Breast epithelium (tissue), 4 donors: ENCODE measurements around the gene ME3. TPM values are rescaled to one million over a fixed set of nuclear protein-coding genes. Genes with fewer than 3 reads are reported as not detected.

Source experiments
- DNase-seq, 2 donors: peaks; one replicate each; pipeline ENCODE4 v3.0.0-alpha.2; 2019; ENCODE audit warnings: low spot score in 2 of 2
- H3K27ac ChIP-seq, 2 donors: fragments of 200-600 bp; sonication (generic) in 1 of 2; one replicate each; pipeline ENCODE4 v1.5.1; 2016 to 2019; ENCODE audit warnings: mild to moderate bottlenecking in 1 of 2
- H3K27me3 ChIP-seq, 2 donors: fragments of 200-600 bp; sonication (generic) in 1 of 2; one replicate each; pipeline versions ENCODE4 v1.5.1 to v1.6.0; 2017 to 2019; ENCODE audit warnings: control low read depth in 1 of 2, mild to moderate bottlenecking in 1 of 2
- H3K36me3 ChIP-seq: fragments of 200-600 bp; one replicate; pipeline ENCODE4 v1.5.1; 2019
- H3K4me1 ChIP-seq, 2 donors: fragments of 200-600 bp; sonication (generic); one replicate each; pipeline ENCODE4 v1.5.1; 2016 to 2019; ENCODE audit warnings: control low read depth in 1 of 2
- H3K4me3 ChIP-seq, 3 donors: fragments of 200-600 bp; sonication (generic); 1 replicate in 2 of 3; 2 replicates in 1 of 3; pipeline ENCODE4 v1.5.1; 2016 to 2019; ENCODE audit warnings: mild to moderate bottlenecking in 3 of 3, moderate library complexity in 2 of 3
- H3K9me3 ChIP-seq, 2 donors: fragments of 200-600 bp; sonication (generic) in 1 of 2; one replicate each; pipeline ENCODE4 v1.5.1; 2016 to 2019; ENCODE audit warnings: control low read depth in 1 of 2
- CTCF ChIP-seq, 3 donors: fragments of 450-650 bp; IDR thresholded peaks; one replicate each; pipeline ENCODE4 v1.5.1; 2016 to 2017; ENCODE audit warnings: antibody characterized with exemption in 3 of 3, mild to moderate bottlenecking in 3 of 3, moderate library complexity in 3 of 3
- POLR2A ChIP-seq: fragments of 450-650 bp; IDR thresholded peaks from one replicate; pipeline ENCODE4 v1.6.1; 2016; ENCODE audit warnings: antibody characterized with exemption, mild to moderate bottlenecking, moderate library complexity
- POLR2AphosphoS5 ChIP-seq, 3 donors: sonication (generic); formaldehyde crosslinking; IDR thresholded peaks; one replicate each; pipeline ENCODE4 v1.6.1; 2017; ENCODE audit warnings: antibody characterized with exemption in 3 of 3
- intact Hi-C: fragments of 100-400 bp; cut with DNase I; formaldehyde crosslinking; loops from one replicate; pipeline ENCODE4 v1.15.1; 2023; ENCODE audit warnings: low total_unique reads
- total RNA-seq, 3 donors: library from RNA; depleted of rRNA; stranded (reverse); fragments of >200 nt; gene quantifications; one replicate each; pipeline ENCODE4 v1.1.0, GENCODE V29; 2016

ME3 gene
- total RNA-seq, 3 donors from 2014 or later = 53.0 to 68.5 (median 56.3) TPM

- TF ChIP-seq POLR2A = no peak
- TF ChIP-seq CTCF (IDR thresholded peaks at IDR 0.05) = no peak
- no peak for TF ChIP-seq POLR2AphosphoS5 (IDR thresholded peaks at IDR 0.05)
- DNase-seq = no peak
- Histone ChIP-seq H3K4me3 (no peak overlapping the region), H3K27me3 (no peaks in the 10 kb centered on the region), H3K36me3 (no peaks in the 10 kb centered on the region), H3K9me3 (no peaks in the 10 kb centered on the region), H3K27ac (no peak overlapping the region), H3K4me1 (no peaks in the 10 kb centered on the region)
- intact Hi-C loops = no loop called here
These were observed 184.7 kb downstream of the ME3 start for GRCh38 chr11:86487671-86488070.

DNA sequence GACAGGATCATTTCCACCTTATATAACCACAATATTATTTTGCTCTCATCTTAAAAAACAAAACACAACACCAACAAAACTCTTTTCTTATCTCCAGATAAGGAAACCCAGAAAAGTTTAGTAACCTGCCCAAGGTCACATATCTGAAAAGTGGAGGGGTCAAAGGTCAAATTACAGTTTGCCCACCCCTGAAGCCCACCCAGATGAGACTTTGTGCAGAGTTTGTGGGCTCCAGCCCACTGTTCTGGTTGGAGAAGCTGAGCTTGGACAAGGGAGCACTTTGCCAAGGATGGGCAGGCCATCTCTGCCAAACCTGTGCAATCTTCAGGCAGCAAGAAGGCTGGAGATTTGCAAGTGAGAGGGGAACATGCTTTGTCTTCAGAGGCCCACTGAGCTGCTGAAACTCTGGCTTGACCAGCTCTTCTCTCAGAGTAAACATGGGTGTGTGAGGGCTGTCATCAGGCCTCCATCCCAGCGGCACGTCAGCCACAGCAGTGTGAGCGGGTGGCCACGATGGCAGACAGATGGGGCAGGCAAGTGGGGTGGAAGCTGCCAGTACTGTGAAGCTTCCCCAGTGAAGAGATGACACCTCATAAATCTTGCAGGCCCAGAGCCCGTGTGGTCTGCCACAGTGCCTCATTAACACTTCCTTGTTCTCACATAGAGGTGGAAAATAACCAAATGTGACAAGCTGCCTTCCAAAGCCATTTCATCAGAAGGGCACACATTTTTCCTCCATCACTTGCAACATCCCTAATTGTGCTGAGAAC, 186.0 kb downstream of the ME3 start:
- Histone ChIP-seq H3K4me3 (no peak overlapping the region), H3K9me3 (no peaks in the 10 kb centered on the region), H3K27me3 (no peaks in the 10 kb centered on the region), H3K27ac (no peak overlapping the region), H3K4me1 (no peaks in the 10 kb centered on the region), H3K36me3 (no peaks in the 10 kb centered on the region)
- TF ChIP-seq CTCF (IDR thresholded peaks at IDR 0.05) = no peak
- no peak for TF ChIP-seq POLR2AphosphoS5 (IDR thresholded peaks at IDR 0.05)
- intact Hi-C loops = no loop called here
- no peak for DNase-seq

DNA sequence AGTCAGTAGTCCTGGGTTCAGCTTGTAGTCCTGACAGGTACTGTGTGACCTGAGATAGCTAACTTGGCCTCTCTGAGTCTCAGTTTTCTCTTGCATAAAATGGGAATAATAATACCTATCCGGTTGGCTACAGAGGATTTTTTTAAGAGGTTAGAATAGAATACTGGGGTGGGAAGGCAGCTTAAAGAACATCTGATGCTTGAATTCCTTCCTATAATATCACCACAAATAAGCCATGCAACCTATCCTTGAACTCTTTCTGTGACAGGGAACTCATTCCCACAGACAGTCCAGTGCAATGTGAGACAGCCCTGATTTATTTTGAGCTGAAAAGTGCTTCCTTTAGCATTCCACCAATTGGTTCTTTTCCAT, 187.6 kb downstream of the ME3 start:
- H3K27ac ChIP-seq = peak overlapping the region in 1 of 2 donors; percentile 67
- no peaks in the 10 kb centered on the region for H3K27me3 ChIP-seq
- intact Hi-C loops = no loop called here
- DNase-seq = no peak
- no peak overlapping the region for H3K4me3 ChIP-seq
- no peaks in the 10 kb centered on the region for H3K36me3 ChIP-seq
- TF ChIP-seq CTCF (IDR thresholded peaks at IDR 0.05) (no peak), POLR2A (no peak), POLR2AphosphoS5 (IDR thresholded peaks at IDR 0.05) (no peak)
- no peaks in the 10 kb centered on the region for H3K9me3 ChIP-seq
- no peaks in the 10 kb centered on the region for H3K4me1 ChIP-seq

DNA sequence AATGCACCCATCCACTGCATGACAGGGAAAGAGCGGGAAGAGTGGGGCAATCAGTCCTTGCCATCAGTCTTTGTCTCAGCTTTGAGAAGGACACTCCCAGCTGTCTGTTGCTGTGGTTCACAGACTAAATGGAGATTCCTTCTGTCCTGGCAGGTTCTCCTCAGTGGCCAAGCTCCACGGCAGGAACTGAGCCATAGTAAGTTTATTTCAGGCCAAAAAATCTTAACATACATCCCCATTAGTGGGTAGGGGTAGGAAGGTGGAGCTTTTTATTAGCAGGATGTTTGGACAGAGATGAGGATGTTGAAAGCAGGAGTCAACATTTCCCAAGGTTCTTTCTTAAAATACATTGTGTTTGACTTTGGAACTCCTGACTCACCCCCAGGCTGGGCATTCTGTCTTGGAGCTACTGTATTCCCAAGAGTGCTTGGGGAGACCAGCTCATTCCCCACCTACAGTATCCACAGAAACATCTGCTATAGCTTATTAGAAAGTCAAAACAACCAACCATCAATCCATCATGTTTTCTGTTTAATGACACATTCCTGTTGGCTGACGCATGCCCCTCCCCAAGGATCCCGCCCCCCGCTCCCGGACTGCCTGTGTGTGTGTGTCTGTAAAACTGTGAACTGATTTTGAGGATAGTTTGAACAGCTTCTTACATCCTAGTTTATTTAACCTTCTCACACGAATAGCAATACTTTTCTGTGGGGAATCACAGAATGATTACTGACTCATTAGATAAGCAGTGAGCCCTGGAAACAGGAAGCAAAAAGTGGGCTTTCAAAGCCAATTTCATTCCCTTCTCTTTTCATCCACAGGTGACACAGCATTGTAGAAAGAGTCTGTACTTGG, 188.2 kb downstream of the ME3 start:
- Histone ChIP-seq H3K4me1 (no peaks in the 10 kb centered on the region), H3K9me3 (no peaks in the 10 kb centered on the region), H3K27me3 (no peaks in the 10 kb centered on the region), H3K27ac (peak overlapping the region; percentile 3 to 67), H3K36me3 (no peaks in the 10 kb centered on the region), H3K4me3 (no peak overlapping the region)
- intact Hi-C loops = no loop called here
- TF ChIP-seq POLR2AphosphoS5 (IDR thresholded peaks at IDR 0.05) (no peak), CTCF (IDR thresholded peaks at IDR 0.05) (no peak), POLR2A (no peak)
- DNase-seq = no peak

DNA sequence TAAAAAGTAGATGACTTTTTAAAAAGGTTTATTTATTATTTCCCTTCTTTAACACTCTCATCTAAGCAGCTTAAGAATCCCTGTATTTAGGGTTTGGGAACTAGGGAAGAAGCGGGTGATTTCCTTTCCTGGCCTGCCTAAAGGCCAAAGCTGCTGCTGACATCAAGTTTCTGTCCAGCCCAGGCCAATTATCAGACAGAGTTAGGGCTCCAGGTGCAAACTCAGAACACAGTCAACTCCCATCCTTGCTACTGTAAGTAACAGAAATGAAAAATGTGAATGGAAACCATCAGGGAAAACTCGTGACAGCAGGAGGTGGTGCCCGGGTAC, 188.8 kb downstream of the ME3 start:
- TF ChIP-seq POLR2AphosphoS5 (IDR thresholded peaks at IDR 0.05) = no peak
- TF ChIP-seq CTCF (IDR thresholded peaks at IDR 0.05) = no peak
- TF ChIP-seq POLR2A = no peak
- DNase-seq = no peak
- Histone ChIP-seq H3K27me3 (no peaks in the 10 kb centered on the region), H3K27ac (peak overlapping the region; percentile 3 to 62), H3K4me1 (no peaks in the 10 kb centered on the region), H3K9me3 (no peaks in the 10 kb centered on the region), H3K36me3 (no peaks in the 10 kb centered on the region), H3K4me3 (no peak overlapping the region)
- intact Hi-C loops = no loop called here
